Left forelimb (tissue), 1 donor: ENCODE data around the gene REC8.

ENCODE experiments used
- DNase-seq: peaks from one replicate; pipeline ENCODE4 v3.0.0-alpha.2; 2018; ENCODE audit warnings: low spot score

Gene REC8

DNA sequence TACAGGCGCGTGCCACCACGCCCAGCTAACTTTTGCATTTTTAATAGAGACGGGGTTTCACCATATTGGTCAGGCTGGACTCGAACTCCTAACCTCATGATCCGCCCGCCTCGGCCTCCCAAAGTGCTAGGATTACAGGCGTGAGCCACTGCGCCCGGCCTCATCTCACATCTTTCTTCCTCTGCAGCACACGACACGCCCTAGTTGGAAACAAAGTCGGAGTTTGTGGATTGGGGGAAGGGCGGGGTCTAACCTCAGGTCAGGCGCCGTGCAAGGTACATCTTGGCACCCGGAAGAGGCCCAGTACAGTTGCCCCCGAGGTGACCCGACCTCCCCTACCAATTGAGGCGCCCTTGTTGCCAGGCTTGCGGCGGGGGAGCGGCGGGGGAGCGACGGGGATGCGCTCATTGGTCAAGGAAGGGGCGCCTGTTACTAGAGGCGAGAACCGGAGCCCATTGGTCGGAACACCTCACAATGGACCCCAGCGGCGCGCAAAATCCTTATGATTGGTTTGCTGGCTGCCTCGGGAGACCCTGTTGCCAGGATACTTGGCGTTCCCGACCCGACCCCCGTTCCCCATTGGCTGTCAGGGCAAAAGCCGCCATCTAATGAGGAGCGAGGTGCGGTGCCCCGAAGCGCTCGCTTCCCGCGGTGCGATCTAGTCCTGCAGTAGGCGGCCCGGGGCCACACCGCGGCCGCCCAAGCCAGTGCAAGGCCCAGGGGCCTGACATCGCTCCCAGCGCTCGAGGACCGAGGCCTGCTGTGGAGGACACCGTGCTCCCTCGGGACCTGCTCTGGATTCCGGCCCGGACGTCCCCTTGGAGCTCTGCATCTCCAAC lies at the start of gene REC8:
REC8 (plus strand) TSS at position 659 of the 839 bp plus-strand sequence. CDS start 473 bp downstream, outside the sequence.
- peak; percentile 86 for DNase-seq

DNA sequence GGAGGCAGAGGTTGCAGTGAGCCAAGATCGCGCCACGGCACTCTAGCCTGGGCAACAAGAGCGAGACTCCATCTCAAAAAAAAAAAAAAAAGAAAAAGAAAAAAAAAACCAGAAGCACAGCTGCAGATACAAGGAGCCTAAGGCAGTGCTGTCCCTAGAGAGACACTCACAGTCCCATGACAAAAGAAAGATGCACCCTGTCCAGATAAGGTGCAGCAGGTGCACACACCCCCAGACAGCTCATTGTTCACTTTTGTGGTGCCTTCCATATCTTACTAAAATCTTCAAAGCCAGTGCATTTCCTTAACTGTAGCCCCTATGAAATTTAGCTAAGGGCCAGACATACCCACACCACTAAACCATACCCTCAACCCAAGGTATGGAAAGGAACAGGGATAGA lies 49.5 kb upstream of the REC8 start:
- no peak for DNase-seq

DNA sequence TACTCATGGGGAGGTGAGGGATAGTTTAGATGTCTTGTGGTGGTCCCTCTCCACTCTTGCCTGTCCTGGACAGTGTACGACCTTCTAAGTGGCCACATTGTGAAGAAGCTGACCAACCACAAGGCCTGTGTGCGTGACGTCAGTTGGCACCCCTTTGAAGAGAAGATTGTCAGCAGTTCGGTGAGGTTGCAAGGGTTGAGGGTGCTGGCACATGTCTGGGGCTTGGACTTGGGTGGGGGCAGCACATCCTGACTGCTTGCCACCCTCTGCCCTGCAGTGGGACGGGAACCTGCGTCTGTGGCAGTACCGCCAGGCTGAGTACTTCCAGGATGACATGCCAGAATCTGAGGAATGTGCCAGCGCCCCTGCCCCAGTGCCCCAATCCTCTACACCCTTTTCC lies 49.0 kb upstream of the REC8 start:
- DNase-seq, result no peak

- DNase-seq, result no peak
Observed at GRCh38 chr14:24123424-24124417, 48.2 kb upstream of the REC8 start.

DNA sequence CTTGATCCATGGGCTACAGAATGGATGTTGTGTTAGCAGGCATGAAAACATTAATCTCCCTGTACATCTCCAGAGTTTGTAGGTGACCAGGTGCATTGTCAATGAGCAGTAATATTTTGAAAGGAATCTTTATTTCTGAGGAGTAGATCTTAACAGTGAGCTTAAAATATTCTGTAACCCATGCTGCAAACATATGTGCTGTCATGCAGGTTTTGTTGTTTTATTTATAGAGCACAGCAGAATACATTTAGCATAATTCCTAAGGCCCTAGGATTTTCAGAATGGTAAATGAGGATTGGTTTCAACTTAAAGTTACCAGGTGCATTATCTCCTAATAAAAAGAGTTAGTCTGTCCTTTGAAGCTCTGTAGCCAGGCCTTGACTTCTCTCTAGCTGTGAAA lies 44.9 kb upstream of the REC8 start:
- DNase-seq, result no peak

DNA sequence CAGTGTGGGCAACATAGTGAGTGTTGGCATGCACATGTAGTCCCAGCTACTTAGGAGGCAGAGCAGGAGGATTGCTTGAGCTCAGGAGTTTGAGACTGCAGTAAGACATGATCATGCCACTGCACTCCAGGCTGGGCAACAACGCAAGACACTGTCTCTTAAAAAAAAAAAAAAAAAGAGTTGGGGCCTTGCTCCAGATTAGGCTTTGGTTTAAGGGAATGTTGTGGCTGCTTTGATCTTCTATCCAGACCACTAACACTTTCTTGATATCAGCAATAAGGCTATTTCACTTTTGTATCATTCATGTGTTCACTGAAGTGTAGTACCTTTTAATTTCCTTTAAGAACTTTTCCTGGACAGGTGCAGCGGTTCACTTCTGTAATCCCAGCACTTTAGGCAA lies 44.2 kb upstream of the REC8 start:
- no peak for DNase-seq

- no peak for DNase-seq
Observed at GRCh38 chr14:24129410-24129998, 42.4 kb upstream of the REC8 start.

DNA sequence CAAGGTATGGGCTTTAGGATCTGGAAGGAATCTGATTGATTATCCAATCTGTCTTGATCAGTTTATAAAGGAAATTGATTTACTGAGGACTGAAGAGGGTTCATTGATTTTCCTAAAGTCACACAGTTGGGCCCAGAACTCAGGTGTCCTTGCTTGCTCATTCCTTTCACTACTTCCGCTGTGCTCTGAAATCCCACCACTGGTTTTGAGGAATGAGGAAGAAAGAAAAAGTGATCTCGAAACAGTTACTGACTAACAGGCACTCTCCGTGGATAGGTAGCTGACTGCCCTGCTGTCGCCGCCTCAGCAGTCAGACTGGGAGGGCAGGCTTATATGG lies 41.5 kb upstream of the REC8 start, which contains the start of gene FITM1:
FITM1 (plus strand) TSS at position 280 of the 337 bp plus-strand sequence. CDS start 905 bp downstream, outside the sequence.
- peak; percentile 31 for DNase-seq

GRCh38 chr14:24130717-24131548 lies 40.9 kb upstream of the REC8 start:
- peak; percentile 81 for DNase-seq

DNA sequence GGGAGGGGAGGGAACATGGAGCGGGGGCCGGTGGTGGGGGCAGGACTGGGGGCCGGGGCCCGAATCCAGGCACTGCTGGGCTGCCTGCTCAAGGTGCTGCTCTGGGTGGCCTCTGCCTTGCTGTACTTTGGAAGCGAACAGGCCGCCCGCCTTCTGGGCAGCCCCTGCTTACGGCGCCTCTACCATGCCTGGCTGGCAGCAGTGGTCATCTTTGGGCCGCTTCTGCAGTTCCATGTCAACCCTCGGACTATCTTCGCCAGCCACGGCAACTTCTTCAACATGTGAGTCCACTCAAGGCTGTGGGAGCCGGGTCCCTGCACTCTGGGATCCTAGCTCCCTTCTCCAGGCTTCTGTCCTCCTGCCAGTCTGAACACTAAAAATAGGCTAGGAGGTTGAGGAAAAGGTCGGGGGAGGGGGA lies 40.3 kb upstream of the REC8 start:
- peak; percentile 60 for DNase-seq

DNA sequence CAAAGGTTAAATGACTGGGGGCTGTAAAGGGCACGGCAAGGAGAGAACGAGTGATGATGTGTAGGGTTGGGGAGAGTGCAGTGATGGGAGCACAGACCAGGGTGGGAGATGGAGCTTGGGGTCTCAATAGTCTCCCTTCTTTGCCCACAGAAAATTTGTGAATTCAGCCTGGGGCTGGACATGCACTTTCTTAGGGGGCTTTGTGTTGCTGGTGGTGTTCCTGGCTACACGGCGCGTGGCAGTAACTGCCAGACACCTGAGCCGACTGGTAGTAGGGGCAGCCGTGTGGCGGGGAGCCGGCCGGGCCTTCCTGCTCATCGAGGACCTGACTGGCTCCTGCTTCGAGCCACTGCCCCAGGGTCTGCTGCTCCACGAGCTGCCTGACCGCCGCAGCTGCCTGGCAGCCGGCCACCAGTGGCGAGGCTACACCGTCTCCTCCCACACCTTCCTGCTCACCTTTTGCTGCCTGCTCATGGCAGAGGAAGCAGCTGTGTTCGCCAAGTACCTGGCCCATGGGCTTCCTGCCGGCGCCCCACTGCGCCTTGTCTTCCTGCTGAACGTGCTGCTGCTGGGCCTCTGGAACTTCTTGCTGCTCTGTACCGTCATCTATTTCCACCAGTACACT lies 39.7 kb upstream of the REC8 start:
- DNase-seq, result no peak

GRCh38 chr14:24132976-24133375 lies 38.9 kb upstream of the REC8 start:
- no peak for DNase-seq

DNA sequence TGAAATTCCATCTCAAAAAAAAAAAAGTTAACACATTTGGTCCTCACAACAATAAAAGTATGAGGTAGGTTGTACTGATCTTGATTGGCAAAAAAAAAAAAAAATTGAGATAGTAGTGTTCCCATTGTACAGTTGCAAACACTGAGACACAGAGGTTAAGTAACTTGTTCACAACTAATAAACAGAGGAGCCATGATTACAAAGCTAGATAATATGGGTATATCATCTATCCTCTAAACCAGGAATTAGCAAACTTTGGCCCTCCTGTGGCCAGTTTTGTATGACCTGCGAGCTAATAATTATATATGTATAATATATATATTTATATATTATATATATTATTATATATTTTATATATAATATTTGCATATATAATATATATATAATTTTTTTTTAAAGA lies 38.1 kb upstream of the REC8 start:
- no peak for DNase-seq

DNA sequence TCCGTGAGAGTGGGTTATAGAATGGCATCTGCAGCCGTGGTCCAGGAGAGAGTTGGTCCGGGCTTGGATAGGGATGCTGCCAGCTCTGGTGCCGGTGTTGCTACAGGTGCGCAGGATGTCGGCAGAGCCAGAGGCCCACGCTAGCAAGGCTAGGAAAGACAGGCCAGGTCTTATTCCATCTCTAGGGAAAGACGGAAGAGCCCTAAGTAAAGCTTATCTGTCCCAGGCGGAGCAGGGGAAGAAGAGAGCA lies 36.4 kb upstream of the REC8 start:
- DNase-seq, result no peak

DNA sequence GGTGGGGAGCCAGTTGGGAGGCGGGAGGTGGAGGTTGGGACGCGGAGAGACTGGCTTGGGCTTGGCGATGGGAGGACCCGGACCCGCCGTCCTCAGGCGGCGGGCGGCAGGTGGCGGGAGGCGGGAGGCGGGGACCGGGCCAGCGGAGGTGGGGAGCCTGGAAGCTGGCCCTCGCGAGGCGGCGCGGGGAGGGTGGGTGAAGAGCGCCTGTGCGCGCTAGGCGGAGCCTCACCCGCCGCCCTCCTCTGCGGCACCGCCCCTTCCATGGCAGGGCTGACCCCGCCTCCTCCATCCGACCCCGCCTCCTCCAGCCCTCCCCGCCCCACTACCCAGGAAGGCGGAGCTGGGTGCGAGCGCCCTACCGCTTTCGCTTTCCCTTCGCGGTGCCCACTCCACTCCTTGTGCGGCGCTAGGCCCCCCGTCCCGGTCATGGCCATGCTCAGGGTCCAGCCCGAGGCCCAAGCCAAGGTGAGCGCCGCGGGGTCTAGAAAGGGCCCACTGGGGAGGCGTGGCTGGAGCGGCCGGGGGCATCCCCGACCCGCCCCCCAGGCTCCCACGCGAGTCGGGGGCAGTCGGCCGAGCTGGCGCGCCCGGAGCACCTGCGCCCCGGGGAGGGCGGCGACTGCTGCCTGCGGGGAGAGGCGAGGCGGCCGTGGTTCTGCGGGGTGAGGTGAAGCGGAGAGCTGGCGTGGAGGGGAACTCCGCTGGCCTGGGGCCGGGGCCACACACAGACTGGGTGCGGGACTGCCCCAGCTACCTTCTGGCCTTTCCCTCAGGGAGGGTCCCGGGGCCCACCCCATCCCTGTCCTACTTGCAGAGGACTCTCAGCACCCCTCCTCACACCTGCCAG lies 35.8 kb upstream of the REC8 start, which contains the start of gene PSME1:
PSME1 (plus strand) TSS at position 361 of the 850 bp plus-strand sequence; CDS start at position 430, 69 bp downstream.
- DNase-seq, result peak; percentile 93

- DNase-seq, result no peak
Observed at GRCh38 chr14:24136684-24137528, 35.0 kb upstream of the REC8 start.

- no peak for DNase-seq
Observed at GRCh38 chr14:24137529-24138395, 34.1 kb upstream of the REC8 start.
